GF-D8 (cell line): ENCODE data around the gene TMPRSS12.
"Not testable (repeated sequence)": the region's sequence is repeated elsewhere in the genome, so short reads cannot be mapped to it uniquely, and the experiment has no call there.

ENCODE experiments used
- DNase-seq: peaks from one replicate; lab custom pipeline; 2025; lab: John Stamatoyannopoulos, UW

The TMPRSS12 gene

DNA sequence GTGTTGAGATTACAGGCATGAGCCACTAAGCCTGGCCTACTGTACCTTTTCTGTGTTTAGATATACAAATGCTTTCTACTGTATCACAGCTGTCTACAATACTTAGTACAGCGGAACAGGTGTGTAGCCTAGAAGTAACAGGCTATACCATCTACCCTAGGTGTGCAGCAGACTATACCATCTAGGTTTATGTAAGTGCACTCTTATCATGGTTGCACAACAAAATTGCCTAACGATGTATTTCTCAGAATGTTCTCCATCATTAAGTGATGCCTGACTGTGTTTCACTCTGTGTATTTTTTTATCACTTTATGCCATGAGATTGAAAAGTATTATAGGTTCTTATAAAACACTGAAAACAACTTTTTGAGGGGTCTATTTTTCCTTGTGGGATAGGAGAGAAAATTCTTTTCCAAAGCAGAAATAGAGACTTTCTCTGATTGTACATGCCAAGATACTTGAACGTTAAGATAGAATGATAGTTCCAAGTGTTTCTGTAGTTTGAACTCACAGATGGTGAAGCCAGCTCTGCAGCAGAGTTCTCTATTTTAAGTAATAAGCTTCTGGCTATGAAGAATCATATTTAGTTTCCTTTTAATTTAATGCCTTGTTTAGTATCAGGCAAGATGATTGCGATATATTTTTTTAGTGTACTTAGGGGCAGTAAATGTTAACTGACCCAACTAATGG is 17.0 kb downstream of the TMPRSS12 start:
- DNase-seq, result no peak

GRCh38 chr12:50862316-50862715 is 19.6 kb downstream of the TMPRSS12 start:
- DNase-seq, result no peak

DNA sequence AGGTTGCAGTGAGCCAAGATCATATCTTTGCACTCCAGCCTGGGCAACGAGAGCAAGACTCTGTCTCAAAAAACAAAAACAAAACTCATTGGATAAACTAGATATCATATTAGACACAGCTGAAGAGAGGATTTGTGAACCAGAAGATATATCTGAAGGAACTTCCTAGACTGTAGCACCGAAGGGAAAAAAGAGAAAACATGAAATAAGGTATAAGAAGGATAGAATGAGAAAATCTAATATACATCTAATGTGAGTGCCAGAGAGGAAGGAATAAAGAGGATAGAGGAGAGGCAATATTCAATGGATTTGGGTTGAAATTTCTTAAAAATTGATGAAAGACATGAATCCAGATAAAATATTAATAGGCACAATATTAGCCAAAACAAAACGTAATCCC is 22.5 kb downstream of the TMPRSS12 start:
- DNase-seq, result no peak

DNA sequence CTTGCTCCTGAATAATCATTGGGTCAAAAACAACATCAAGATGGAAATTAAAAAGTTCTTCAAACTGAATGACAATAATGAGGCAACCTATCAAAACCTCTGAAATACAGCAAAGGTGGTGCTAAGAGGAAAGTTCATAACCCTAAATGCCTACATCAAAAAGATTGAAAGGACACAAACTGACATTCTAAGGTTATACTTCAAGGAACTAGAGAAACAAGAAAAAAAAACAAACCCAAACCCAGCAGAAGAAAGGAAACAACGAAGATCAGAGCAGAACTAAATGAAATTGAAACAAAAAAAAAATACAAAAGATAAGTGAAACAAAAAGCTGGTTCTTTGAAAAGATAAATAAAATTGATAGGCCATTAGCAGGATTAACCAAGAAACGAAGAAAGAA is 26.2 kb downstream of the TMPRSS12 start:
- DNase-seq, result not testable (repeated sequence)

DNA sequence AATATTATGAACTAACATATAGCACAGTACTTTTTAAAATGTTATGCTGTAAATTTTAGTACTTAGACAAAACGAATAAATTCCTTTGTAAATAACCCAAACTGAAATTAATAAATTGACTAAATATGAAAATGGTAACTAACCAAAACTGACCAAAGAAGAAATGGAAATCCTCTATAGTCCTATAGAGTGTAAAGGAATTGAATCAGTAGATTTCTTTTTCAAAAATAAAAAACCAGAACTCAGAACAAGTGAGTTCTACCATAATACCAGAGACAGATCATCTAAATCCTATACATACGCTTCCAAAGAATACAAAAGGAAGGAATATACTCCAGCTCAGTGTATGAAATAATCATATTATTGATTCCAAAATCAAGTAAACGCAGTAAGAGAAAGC is 39.8 kb downstream of the TMPRSS12 start:
- DNase-seq, result no peak

DNA sequence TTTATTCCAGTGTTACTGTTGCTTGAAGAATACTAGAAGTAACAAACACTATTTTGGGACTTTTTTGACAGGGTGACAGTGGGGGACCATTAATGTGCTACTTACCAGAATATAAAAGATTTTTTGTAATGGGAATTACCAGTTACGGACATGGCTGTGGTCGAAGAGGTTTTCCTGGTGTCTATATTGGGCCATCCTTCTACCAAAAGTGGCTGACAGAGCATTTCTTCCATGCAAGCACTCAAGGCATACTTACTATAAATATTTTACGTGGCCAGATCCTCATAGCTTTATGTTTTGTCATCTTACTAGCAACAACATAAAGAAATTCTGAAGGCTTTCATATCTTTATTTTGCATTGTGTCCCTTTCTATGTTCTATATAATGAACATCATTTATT is 44.5 kb downstream of the TMPRSS12 start:
- no peak for DNase-seq

DNA sequence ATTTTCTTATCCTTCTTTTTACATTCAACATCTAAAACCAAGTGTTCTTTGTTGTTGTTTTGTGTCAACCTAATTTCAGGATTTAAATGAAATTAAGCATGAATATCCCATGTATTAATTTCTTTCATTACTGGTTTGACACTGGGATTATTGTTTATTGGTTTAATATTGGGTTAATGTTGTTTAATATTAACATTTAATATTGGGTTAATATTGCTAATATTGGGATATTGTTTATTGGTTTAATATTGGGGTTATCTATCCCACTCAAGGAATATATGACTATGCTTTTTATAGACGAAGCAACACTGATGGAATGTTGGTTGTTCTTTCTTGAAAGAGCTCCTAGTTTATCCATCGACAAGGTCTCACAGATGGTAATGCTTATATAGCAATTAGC is 45.9 kb downstream of the TMPRSS12 start:
- no peak for DNase-seq

DNA sequence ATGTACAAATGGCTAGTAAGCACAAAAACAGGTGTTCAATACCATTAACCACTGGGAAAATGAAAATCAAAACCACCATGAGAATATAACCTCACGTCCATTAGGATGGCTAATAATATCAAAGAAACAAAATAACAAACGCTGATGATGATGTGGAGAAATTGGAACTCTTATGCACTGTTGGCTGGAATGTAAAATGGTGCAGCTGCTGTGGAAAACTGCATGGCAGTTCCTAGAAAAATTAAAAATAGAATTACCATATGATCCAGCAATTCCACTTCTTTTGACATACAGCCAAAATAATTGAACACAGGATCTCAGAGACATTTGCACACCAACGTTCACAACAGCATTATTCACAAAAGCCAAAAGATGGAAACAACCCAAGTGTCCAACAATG is 51.5 kb downstream of the TMPRSS12 start:
- DNase-seq, result no peak

GRCh38 chr12:50901685-50902113 is 59.0 kb downstream of the TMPRSS12 start:
- DNase-seq, result no peak

DNA sequence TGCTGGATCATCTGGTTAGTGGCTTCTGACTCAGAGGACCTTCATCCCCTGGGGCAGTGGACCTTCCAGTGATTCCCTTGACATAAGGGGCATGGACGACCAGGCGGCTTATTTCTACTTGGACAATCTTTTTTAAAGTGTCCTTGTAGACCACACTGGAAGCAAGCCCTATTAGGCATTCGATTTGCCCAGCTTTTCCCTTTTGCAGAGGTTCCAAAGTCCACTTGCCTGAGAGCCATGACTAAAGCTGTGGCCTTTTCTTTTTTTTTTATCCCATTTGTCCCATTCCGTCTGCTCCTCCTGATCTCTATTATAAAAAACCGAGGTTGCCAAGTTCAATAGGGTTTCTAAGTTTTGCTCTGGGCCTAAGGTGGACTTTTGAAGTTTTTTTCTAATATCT is 65.8 kb downstream of the TMPRSS12 start:
- DNase-seq, result not testable (repeated sequence)

GRCh38 chr12:50912361-50912760 is 69.6 kb downstream of the TMPRSS12 start:
- DNase-seq, result not testable (repeated sequence)

DNA sequence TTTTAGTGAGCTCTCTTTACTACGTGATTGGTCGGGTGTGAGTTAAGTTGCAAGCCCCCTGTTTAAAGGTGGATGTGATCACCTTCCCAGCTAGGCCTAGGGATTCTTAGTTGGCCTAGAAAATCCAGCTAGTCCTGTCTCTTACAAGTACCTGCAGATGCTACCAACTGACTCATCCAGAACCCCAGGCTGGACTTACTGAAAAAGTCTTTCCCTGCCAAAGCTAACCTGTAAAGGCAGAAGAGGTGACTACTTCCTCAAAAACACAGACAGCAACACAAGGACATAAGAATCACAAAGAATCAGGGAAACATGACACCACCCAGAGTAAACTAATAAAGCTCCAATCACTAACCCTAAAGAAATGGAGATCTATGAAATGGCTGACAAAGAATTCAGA is 70.5 kb downstream of the TMPRSS12 start:
- DNase-seq, result no peak

DNA sequence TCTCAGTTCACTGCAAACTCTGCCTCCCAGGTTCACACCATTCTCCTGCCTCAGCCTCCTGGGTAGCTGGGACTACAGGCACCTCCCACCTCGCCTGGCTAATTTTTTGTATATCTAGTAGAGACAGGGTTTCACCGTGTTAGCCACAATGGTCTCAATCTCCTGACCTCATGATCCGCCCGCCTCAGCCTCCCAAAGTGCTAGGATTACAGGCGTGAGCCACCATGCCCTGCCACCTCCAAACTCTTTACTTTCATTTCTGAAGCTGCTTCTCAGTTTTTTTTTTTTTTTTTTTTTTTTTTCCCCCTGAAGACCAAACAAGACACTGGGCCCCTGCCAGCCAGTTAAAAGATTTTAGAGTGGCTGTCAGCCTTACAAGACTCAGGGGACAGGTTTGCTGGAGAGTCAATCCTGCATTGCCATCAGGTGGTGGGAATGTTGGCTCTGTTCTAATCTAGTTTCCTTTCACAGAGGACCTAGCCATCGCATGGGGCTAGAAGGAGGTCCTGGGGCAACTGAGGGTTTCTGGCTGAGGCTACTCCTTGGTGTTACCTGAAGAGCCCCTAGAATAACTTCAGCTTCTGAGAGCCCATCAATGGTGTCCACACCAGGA is 72.3 kb downstream of the TMPRSS12 start:
- no peak for DNase-seq

GRCh38 chr12:50916292-50916691 is 73.6 kb downstream of the TMPRSS12 start:
- DNase-seq, result no peak

GRCh38 chr12:50918584-50919316 is 76.0 kb downstream of the TMPRSS12 start:
- DNase-seq, result no peak

DNA sequence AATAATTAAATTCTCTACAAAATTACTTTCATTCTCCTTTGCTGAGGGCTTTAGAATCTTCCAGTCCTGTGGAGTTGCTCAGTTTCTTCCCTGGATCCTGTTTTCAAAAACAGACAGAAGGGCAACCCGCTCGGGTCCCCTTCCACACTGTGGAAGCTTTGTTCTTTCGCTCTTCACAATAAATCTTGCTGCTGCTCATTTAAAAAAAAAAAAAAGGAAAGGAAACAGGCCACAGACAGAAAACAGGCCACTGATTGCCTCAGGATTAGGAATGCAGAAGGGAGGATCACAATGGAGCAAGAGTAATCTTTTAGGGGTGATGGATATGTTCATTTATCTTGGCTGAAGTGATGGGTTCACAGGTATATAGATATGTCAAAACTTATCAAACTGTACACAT is 80.1 kb downstream of the TMPRSS12 start:
- no peak for DNase-seq

DNA sequence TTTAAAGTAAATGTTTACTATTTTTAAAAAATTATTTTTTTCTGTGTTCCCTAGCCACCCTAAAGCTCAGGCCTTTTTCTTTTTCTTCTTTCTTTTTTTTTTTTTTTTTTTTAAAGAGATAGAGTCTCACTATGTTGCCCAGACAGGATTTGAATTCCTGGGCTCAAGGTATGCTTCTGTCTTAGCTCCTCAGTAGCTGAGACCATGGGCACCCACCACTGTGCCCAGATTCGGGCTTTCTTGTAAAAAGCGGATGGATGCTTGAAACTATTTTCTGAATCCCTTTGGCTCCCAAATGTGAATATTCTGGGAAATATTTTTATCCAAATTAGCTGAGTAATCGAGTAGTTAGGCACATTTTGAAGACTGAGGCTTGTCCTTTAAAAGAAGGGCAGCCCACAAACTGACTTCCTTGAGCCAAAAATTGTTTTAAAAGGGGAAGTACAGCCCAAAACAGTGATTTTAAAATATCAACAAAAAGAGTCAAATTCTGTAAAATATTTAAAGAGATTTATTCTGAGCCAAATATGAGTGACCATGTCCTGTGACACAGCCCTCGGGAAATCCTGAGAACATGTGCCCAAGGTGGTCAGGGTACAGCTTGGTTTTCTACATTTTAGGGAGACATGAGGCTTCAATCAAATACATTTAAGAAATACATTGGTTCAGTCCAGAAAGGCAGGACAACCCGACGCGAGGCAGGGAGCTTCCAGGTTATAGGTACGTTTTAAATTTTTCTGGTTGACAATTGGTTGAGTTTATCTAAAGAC is 80.8 kb downstream of the TMPRSS12 start:
- DNase-seq, result no peak

DNA sequence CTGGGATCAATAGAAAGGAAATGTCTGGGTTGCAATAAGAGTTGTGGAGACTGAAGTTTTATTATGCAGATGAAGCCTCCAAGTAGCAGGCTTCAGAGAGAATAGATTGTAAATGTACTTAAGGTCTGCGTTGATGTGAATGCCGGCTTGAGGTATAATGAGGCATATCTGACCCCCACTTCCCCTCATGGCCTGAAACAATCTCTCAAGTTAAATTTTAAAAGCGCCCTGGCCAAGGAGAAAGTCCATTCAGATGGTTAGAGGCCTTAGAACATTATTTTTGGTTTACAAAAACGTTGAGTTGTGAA is 81.4 kb downstream of the TMPRSS12 start:
- DNase-seq, result peak; percentile 50

DNA sequence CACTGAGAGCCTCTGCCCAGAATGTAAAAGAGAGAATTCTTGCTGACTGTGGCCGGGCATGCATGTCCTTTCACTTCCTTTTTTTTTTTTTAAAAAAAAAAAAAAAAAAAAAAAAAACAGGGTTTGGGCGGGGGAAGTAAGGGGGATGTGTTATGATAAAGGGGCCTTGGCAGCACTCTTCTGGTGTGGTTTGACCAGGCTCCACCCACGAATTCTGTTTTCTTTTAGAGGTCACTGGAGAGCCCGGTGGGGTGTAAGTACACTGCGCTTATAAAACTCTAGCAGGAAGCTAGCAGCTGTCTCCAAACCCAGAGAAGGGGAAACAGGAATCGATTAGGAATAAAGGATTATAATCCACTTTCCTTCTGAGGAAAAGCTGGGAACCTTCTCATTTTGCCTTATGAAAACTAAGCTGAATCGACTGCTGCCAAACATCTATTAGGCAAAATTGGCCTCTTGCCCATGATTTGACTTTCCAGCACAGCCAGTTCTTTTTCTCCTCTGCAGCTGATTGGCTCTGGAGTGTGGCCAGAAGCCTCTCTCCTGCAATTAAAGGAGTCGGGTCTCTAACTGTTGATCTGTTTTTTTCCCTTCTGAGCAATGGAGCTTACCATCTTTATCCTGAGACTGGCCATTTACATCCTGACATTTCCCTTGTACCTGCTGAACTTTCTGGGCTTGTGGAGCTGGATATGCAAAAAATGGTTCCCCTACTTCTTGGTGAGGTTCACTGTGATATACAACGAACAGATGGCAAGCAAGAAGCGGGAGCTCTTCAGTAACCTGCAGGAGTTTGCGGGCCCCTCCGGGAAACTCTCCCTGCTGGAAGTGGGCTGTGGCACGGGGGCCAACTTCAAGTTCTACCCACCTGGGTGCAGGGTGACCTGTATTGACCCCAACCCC is 82.0 kb downstream of the TMPRSS12 start:
- peak; percentile 74 for DNase-seq

DNA sequence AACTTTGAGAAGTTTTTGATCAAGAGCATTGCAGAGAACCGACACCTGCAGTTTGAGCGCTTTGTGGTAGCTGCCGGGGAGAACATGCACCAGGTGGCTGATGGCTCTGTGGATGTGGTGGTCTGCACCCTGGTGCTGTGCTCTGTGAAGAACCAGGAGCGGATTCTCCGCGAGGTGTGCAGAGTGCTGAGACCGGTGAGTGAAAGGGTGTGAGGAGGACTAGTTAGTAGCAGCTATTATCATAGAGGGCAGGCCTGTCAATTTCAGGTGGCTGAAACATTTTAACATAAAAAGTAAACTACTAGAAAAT is 82.6 kb downstream of the TMPRSS12 start:
- no peak for DNase-seq

GRCh38 chr12:50925920-50926319 is 83.2 kb downstream of the TMPRSS12 start:
- no peak for DNase-seq

- DNase-seq, result no peak
These were observed 83.7 kb downstream of the TMPRSS12 start for GRCh38 chr12:50926415-50926814.
